PC-3 (cell line): ENCODE data around the gene HLA-F.

Source experiments
- CTCF ChIP-seq: fragments of 300-600 bp; sonication (generic); conservative IDR thresholded peaks from 2 replicates; pipeline ENCODE4 v1.5.1; 2017; ENCODE audit warnings: antibody characterized with exemption, low read depth, mild to moderate bottlenecking, low read length
- EZH2 ChIP-seq: fragments of 300-600 bp; sonication (generic); IDR thresholded peaks from one replicate; pipeline ENCODE4 v1.6.1; 2017; ENCODE audit warnings: antibody characterized with exemption, mild to moderate bottlenecking, low read length; ENCODE audit not compliant: unreplicated experiment
- EZH2phosphoT487 ChIP-seq: fragments of 300-600 bp; sonication (generic); IDR thresholded peaks from 2 replicates; pipeline ENCODE4 v1.6.1; 2018; ENCODE audit warnings: mild to moderate bottlenecking, antibody characterized with exemption, low read length, borderline replicate concordance

GRCh38 chr6:29739882-29740261, 16.6 kb downstream of the HLA-F start:
- TF ChIP-seq CTCF (no peak), EZH2 (no peak), EZH2phosphoT487 (no peak)
